GM12865 (cell line): ENCODE measurements around the gene TDRD10.

Source experiments
- DNase-seq: peaks from one replicate; pipeline ENCODE4 v3.0.0; 2010; ENCODE audit warnings: low read depth
- H3K4me3 ChIP-seq: 2 replicates; pipeline ENCODE4 v1.5.1; 2011; ENCODE audit warnings: mild to moderate bottlenecking, low read depth, low read length, control low read depth
- TF ChIP-seq, protein P1 (sequence below): IDR thresholded peaks from 2 replicates; pipeline ENCODE4 v1.5.1; 2011; ENCODE audit warnings: low read length, control low read depth, low read depth, inconsistent platforms; ENCODE audit not compliant: insufficient read depth; ENCODE audit errors: missing control alignments

TDRD10 gene

DNA sequence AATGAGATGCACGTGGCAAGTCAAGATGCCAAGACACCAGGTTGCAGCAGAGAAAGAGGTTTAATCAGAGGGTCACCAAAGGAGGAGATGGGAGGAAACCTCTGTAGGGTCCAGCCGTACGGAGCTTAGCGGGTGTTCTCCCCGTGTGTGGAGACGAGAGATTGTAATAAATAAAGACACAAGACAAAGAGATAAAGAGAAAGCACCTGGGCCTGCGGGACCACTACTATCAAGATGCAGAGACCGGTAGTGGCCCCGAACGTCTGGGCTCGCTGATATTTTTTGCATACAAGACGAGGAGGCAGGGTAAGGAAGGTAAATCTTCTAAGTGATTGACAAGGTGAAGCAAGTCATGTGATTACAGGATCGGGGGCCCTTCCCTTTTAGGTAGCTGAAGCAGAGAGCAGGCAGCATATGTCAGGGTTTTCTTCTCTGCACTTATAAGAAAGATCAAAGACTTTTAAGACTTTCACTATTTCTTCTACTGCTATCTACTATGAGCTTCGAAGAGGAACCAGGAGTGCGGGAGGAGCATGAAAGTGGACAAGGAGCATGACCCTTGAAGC lies 41.2 kb upstream of the TDRD10 start:
- TF ChIP-seq, protein P1, sequence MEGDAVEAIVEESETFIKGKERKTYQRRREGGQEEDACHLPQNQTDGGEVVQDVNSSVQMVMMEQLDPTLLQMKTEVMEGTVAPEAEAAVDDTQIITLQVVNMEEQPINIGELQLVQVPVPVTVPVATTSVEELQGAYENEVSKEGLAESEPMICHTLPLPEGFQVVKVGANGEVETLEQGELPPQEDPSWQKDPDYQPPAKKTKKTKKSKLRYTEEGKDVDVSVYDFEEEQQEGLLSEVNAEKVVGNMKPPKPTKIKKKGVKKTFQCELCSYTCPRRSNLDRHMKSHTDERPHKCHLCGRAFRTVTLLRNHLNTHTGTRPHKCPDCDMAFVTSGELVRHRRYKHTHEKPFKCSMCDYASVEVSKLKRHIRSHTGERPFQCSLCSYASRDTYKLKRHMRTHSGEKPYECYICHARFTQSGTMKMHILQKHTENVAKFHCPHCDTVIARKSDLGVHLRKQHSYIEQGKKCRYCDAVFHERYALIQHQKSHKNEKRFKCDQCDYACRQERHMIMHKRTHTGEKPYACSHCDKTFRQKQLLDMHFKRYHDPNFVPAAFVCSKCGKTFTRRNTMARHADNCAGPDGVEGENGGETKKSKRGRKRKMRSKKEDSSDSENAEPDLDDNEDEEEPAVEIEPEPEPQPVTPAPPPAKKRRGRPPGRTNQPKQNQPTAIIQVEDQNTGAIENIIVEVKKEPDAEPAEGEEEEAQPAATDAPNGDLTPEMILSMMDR = no peak
- no peak for DNase-seq
- H3K4me3 ChIP-seq = no peak overlapping the region

DNA sequence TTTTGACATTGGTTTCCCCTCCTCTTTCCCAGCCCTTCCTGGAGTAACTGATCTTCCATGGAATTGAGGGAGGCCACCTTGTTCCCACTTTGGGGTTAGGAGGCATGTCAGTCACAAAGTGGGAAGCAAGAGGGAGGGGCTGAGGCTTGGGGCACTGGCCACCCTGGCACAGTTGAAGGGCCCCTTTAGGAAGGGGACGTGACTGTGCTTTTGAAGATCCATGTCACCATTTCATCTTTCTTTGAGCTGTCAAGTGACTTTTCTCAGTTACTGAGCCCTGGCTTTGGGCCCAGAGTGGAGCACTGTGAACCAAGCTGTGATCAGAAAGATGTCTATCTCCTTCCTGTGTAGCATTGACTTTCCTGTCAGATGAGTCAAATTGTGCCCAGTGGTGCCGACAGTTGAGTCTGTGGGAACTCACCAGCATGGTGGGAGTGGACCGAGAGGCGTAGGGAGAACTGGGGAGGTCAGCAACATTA lies 38.5 kb upstream of the TDRD10 start:
- TF ChIP-seq, protein P1 = no peak
- DNase-seq = peak; percentile 51
- no peak overlapping the region for H3K4me3 ChIP-seq

DNA sequence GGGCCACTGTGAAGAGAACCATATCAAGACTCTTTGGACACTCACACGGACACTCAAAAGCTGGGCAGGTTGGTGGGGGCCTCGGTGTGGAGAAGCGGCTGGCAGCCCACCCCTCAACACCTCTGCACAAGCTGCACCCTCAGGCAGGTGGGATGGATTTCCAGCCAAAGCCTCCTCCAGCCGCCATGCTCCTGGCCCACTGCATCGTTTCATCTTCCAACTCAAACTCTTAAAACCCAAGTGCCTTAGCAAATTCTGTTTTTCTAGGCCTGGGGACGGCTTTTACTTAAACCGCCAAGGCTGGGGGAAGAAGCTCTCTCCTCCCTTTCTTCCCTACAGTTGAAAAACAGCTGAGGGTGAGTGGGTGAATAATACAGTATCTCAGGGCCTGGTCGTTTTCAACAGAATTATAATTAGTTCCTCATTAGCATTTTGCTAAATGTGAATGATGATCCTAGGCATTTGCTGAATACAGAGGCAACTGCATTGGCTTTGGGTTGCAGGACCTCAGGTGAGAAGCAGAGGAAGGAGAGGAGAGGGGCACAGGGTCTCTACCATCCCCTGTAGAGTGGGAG lies 36.3 kb upstream of the TDRD10 start:
- TF ChIP-seq, protein P1 = no peak
- no peak for DNase-seq
- H3K4me3 ChIP-seq = no peak overlapping the region

DNA sequence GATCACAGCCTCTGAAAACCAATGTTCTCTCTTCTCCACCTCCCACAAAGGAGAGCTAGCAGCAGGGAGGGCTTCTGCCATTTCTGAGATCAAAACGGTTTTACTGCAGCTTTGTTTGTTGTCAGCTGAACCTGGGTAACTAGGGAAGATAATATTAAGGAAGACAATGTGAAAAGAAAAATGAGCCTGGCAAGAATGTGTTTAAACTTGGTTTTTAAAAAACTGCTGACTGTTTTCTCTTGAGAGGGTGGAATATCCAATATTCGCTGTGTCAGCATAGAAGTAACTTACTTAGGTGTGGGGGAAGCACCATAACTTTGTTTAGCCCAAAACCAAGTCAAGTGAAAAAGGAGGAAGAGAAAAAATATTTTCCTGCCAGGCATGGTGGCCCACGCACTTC lies 35.8 kb upstream of the TDRD10 start:
- H3K4me3 ChIP-seq = no peak overlapping the region
- TF ChIP-seq, protein P1 = no peak
- no peak for DNase-seq

DNA sequence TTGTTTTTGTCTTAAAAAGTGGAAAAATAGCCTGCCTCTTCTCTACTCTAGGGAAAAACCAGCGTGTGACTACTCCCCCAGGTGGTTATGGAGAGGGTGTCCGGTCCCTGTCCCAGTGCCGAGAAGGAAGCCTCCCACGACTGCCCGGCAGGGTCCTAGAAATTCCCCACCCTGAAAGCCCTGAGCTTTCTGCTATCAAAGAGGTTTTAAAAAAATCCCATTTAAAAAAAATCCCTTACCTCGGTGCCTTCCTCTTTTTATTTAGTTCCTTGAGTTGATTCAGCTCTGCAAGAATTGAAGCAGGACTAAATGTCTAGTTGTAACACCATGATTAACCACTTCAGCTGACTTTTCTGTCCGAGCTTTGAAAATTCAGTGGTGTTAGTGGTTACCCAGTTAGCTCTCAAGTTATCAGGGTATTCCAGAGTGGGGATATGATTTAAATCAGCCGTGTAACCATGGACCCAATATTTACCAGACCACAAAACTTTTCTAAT lies 35.0 kb upstream of the TDRD10 start:
- TF ChIP-seq, protein P1 = peak; percentile 8
- DNase-seq = peak; percentile 42
- H3K4me3 ChIP-seq = no peak overlapping the region

DNA sequence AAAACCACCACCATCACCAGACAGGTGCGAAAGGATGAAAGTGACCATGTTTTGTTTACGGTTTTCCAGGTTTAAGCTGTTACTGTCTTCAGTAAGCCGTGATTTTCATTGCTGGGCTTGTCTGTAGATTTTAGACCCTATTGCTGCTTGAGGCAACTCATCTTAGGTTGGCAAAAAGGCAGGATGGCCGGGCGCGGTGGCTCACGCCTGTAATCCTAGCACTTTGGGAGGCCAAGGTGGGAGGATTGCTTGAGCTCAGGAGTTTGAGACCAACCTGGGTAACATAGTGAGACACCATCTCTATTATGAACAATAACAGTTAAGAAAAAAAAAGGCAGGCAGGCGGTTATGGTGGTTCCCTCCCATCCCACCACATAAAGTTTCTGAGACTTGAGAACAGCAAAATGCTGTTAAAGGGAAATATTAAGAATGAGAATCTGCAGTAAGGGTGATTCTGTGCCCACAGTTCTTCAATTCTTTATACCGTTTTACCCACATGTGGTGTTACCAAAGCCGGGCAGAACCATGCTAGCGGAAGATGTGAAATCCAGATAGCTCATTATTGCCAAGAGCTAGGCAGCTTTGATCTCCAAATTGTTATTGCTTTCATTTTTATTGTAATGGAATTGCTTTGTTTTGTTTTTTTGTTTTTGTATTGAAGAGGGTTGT lies 34.5 kb upstream of the TDRD10 start:
- H3K4me3 ChIP-seq = no peak overlapping the region
- TF ChIP-seq, protein P1 = no peak
- DNase-seq = no peak
